Measurements from ENCODE around the gene RCL1.

- TF ChIP-seq POLR2A (IDR thresholded peaks at IDR 0.05; ENCODE audit: low read length) (no peak), GATA1 (IDR thresholded peaks at IDR 0.05; ENCODE audit: low read depth, low read length) (no peak)
Observed at GRCh38 chr9:4793459-4794395, 983 bp downstream of the RCL1 start.

Data from erythroblast (primary cell).